GM21526 (cell line): ENCODE results near the gene NBPF1.
"Not testable (repeated sequence)": the region's sequence is repeated elsewhere in the genome, so short reads cannot be mapped to it uniquely, and the experiment has no call there.

Experiments used
- ATAC-seq: cut with Tn5 transposase; IDR thresholded peaks from one replicate; pipeline ENCODE4 v1.9.1; 2021; ENCODE audit warnings: moderate library complexity; ENCODE audit not compliant: unreplicated experiment, low FRiP score

Gene NBPF1

DNA sequence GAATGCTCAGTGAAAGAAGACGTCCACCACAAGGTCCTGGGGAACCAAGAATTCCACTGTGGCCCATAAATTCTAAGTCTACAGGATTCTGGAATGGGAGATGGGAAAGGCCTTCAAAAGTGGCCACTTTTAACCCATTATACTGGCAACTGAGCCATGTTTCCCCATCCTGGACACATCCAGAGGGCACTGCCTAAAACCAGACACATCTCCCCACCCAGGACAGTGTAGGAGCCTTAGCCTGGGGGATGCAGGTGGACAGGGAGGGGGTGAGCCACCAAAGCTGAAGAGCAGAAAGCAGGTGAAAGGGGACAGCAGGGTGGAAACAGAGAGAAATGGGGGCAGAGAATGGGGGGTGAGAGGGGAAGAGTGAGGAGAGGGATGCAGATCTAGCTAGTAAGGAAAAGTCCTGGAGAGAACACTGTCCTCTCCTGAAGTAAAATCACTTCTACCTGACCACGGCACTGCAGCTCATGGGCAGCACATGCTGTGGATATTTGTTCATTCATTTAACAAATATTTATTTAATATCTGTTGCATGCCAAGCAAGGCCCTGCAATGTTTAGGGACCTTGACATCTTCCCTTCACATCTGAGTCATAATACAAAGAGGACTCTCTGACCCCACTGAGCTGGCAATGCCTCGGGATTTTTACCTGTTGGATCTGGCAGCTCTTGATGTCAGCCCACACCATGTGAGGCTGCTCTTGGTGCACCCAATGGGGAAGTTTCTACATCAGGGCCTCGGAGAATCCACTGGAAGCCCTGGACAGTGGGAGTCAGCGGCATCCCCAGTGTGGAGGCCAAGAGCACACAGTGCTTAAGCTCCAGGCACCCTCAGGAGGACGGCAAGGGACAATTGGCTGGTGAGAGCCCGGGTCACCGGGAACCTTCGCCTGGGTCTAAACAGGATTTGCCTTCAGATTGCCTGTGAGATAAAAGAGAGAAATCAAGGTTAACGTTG, 5.2 kb downstream of the NBPF1 start:
- not testable (repeated sequence) for ATAC-seq

DNA sequence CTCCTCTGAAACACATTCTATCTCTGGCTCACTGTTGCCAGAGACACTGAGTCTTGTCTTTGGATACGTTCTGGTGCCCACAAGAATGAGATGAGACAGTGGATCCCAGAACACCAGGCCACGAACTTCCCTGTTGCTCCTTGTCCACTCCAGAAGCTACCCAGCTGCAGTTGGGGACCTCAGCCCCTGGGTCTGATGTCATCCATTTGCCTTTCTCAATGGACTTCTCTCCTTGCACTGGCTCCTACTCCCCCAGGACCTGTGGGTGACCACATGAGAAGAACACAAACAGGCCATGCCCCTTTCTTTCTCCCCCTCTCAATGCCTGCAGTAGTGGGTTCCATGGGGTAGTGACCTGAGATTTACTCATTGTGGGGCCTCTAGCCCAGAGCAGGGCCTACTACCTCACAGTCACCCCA, 5.9 kb downstream of the NBPF1 start:
- ATAC-seq = no peak

DNA sequence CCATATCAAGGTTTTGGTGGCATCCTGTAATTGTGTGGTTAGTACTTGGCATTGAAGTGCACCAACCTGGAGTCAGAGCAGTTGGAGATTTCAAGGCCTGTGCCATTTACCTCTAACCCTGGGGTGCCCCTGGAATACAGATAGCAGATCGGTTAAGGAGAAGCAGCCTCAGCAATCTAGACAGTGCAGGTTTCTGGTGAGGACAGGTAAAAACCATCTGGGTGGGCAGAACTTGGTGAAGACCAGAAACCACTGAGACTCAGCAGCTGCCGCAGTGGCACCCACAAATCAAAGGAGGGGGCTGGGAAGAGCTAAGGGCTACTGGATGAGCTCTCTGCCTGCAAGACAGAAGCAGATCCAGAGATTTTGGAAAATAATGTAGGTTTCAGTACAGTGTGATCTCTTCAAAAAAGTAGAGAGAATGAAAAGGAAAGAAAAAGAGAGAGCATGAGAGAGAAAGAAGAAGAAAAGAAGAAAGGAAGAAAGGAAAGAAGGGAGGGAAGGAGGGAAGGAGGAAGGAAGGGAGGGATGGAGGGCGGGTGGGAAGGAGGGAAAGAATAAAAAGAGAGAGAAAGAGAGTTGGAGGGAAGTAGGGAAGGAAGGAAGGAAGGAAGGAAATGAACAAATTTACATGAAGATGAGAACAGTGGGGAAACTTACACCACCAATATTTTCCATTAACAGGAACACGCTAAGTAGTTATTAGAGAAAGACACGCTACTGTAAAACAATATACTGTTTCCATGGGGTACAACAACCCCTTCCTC, 6.5 kb downstream of the NBPF1 start:
- not testable (repeated sequence) for ATAC-seq

DNA sequence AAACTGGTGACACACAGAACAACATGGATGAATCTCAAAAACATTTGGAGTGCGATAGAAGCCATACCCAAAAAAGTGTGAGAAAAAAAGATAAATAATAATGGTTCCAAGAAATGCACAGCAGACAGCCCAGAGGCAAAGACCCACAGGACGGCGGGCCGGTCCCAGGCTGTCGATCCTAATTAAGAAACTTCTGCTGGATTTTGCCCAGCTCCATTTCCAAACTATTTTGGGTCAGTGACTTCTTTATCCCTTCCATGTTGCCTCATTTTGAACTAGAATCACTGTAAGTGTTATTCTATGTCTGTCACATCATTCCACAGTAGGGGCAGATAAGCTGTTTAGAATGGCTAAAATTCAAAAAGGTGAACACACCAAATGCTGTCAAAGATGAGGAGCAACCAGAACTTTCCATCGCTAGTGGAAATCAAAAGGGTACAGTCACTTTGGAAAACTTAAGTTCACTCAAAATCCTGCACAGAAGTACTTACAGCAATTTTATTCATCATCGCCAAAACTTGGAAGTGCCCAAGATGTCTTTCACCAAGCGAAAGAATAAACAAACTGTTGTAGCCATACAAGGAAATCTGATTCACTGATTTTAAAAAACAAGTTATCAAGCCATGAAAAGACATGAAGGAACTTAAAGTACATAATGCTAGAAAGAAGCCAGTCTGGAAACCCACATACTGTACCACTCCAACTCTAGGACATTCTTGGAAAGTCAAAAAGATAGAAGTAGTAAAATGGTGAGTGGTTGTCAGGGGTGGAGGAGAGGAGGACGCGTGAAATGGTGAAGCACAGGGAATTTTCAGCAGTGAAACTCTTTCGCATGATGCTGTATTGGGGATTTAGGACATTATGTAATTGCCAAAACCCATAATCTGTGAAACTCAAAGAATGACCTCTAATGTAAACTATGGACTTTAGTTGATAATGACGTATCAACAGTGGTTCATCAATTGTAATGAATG, 7.5 kb downstream of the NBPF1 start:
- ATAC-seq = no peak

DNA sequence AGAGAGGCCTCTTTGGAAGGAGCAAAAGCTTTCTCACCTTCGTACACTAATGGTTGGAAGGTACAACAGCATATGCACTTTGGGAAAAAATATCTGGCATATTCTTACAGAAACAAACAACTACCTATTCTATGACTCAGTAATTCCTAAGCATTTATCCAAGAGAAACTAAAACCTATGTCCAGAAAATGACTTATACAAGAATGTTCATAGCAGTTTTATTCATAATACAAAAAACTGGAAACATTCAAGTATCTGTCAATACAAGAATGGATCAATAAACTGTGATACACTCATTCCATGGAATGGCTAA, 8.2 kb downstream of the NBPF1 start:
- no peak for ATAC-seq

DNA sequence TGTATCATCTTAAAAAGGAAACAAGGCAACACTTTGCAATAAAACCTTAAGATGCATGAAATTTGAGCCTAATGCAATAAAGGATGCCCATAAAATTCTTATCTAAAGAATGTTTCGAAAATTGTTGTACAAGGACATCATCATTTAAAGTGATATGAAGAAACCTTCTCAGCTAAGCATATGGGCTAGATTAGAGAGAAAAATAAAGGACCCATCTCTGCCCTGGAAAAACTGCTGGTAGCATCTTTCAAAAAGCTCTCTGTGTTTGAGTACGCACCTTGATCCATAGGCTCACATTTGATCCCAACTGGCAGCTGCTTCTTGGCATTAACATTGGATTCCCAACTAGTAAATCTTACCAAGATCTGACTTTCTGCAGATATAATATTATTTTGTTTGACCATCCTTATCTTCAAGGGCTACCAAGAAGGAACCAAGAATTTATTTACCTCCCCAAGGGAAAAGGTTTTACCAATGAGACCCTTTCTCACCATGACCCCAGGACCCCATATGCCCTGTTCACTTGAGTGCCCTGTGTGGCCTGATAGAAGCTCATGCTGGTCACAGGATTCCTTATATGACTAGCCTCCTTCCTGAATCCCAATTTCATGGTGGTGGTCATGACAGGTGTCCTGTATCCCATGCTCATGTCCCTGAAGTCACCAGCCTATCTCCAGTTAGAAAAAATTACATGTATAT, 8.7 kb downstream of the NBPF1 start:
- not testable (repeated sequence) for ATAC-seq

DNA sequence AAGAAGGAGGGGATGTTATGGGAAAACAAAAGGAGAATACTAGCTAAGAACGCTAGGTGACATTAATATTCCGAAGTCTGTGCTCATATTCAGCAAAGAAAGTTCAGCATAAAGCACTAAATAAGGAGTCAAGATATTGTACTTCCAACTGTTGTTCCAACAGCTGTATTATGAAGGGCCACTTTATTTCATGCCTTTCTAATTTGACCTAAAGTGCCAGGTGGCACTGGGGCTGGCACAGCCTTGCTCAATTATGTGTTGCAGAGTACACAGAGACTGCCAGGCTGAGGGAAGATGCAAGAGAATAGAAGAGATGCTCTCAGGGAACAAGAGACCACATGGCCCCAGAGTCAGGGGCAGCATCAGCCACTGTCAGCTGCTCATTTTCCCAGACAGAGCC, 9.7 kb downstream of the NBPF1 start:
- ATAC-seq = not testable (repeated sequence)

DNA sequence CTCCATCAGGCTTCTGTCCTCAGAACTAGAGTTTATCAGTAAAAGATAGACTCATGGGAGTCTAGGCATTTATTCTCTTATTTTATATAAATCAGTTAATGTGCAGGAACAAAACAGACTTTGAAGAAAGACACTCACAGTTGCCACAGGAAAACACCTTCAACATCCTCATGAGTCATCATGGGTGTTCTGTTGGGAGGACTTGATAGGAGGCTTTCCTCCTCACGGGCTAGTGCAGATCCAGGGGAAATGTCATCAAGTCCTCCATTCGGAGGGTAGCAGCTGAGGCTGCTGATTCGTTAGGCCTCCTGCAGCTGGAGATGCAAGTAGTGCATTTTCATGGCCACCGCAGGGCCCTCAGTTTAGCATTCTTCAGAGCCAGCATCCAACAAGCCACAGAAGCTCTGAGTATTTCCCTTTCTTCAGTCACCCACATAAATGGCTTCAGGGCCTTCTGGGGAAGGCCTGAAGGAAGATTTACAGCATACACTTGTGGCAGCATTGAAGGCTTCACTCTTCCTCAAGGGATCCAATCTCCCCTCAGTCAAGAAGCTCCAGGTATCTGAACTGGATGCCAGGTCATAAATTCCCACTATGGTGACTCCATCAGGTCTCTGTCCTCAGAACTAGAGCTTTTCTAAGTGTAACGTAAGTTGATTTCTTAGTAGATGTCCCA, 10.9 kb downstream of the NBPF1 start:
- not testable (repeated sequence) for ATAC-seq

DNA sequence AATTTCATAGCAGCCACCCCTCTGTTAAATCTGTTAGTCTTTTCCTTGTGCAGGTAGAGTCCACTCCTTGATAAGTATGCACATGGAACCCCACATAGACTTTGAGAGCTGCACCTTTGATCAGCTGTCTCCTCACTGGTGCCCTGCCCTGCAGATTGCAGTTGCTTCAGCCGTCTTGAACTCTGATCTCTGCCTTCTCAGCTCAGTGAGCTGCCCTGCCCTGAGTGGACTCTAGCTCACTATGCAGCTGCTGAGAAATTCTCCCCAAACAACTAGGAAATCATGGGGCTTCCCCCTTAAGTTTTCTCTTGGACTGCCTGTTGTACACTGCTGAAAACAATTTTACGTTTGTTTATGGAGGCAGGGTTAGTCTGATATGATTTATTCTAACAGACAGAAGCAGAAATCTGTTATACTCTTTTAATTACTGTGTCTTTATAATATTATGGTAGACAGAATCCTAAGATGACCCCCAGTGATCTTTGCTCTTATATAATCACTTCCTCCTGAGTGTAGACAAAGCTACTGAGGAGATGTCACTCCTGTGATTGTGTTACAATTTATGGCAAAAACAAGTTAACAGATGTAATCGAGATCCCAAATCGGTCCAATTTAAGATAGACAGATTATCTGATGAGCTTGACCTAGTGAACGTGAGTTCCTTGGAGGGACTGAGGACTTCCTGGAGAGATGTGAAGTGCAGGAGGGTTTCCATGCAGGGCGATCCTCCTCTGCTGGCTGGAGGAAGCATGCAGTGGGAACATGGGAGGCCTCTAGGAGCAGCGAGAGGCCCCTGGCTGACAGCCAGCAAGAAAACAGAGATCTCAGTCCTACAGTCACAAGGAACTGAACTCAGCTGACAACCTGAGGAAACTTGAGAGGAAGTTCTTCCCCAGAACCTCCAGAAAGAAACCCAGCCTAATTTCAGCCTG, 12.2 kb downstream of the NBPF1 start:
- ATAC-seq = not testable (repeated sequence)

DNA sequence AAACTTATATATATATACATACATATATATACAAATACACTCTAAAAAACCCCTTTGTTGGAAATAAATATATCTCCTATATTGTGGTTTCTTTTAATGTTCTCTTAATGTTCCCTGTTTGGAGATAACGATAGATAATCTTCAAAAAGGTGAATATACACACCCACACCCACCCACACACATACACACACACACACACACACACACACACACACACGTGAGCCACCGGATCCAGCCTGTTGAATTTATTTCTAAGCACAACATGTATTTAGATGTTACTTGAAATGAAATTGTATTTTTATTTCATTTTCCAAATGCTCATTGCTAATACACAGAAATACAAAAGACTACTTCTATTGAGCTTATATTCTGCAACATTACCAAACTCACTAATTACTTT, 14.0 kb downstream of the NBPF1 start:
- not testable (repeated sequence) for ATAC-seq

DNA sequence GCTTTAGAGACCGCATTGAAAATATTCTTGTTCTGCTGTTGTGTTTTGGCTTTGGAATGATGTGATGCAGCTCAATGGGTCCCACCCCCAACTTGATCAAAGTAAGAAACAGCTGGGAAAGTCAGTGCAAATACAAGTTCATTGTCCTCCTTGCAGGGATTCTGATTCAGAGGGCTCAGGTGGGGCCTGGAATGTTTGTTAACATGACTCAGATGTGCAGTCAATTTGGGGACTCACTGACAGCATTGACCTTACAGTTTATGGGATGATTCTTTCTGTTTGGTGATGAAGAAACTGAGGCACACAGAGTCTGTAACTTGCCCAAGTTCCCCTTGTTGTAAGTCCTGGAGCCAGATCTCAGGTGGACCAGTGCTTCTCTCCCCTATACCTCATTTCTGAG, 18.1 kb downstream of the NBPF1 start:
- not testable (repeated sequence) for ATAC-seq

DNA sequence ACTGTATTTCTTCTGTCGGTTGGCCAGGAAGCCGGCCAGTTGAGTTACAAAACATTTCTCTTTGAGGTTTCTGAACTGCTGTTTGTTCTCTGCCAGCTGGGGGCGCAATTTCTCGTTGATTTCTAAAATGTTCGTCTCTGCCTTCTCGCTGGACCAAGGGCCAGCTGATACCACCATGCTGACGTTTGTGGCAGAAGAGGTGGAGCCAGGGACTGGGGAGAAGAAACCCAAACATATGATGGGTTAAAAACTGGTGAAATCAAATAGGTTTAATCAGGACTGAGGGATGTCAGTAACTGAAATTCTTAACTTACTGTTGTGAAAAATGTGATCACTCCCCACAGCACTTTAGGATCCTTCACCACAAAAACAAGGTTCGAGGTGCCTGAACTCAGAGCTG, 21.5 kb downstream of the NBPF1 start:
- not testable (repeated sequence) for ATAC-seq

DNA sequence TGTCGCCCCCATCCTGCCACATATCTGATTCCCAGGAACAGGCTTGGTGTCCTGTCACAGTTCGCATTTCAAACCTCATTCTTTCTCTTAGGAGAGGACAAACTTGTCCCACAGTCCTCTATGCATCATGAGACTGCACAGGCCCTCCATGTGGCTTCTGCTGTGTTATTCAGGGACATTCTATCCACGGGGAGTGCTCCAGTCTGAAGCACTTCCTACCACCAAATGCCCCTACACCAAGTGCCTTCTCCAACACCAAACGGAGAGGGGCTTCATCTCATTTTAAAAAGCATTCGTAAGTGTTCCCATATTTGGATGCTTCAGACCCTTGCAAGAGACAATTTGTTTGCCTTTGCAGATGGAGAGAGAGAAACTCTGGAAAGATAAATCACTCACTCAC, 25.3 kb downstream of the NBPF1 start:
- not testable (repeated sequence) for ATAC-seq

DNA sequence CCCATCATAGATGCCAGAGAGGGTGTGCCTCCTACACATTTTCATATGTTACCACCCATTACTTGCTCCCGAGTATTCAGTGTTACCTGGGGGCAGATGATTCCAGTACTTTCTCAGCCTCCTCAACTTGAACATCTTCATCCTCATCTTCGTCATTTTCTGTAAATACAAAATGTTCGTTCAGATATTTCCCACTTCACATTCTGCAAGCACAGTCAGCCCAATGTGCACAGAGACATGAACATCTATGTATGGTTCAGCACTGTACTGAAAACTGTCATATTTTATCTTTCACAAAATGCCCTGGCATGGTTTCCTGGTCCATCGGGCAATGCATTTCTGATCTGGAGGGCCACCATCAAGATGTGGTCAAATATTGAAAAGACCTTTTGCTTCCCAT, 25.7 kb downstream of the NBPF1 start:
- ATAC-seq = not testable (repeated sequence)

DNA sequence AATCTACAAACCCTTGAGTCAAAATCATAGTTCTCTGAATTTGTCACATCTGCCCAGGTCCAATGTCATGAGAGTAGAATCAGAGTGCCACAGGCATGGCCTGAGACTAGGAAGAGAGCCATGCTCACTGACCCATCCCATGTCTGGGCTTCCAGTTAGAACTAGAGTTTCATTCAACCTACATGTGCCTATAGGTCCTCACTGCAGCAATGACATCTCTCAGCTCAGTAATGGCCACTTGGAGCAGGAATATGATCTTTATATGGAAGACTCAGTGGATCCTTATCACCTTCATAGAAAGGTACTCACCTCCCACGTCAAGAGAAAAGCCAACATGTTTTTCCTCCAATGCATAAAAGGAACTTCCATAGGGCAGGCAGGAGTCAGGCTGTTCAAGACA, 48.0 kb downstream of the NBPF1 start:
- not testable (repeated sequence) for ATAC-seq

DNA sequence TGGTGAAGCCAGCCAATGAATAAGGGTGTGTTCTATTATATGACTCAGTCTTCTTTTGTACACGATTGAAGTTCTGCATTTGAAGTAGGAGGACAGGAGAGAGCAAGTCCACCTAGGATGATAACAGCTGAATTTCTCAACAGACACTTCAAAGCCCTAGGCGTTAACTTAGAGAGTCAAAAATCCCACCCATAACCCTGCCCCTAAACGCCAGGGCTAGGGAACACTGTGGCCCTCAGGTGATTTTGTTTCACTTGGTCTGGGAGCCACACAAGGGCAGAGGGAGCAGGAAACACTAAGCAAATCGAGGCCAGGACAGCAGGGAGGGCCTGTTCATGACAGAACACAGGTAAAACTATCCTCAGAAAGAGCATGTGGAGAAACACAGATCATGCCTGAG, 52.3 kb downstream of the NBPF1 start:
- not testable (repeated sequence) for ATAC-seq

DNA sequence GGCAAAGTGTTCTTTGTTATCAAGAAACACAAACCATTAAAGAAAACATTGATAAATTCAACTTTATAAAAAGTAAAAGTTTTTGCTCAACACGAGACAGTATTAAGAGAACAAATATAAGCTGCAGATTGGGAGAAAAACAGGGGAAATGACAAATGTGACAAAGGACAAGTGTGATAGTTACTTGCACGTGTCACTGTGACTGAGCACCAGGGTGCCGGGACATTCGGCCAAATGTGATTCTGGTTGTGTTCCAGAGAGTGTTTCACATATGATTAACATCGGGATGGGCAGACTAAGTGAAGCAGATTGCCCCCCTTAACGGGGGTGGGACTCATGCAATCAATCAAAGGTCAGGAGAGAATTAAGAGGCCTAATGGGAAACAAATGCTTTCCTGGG, 52.9 kb downstream of the NBPF1 start:
- not testable (repeated sequence) for ATAC-seq

DNA sequence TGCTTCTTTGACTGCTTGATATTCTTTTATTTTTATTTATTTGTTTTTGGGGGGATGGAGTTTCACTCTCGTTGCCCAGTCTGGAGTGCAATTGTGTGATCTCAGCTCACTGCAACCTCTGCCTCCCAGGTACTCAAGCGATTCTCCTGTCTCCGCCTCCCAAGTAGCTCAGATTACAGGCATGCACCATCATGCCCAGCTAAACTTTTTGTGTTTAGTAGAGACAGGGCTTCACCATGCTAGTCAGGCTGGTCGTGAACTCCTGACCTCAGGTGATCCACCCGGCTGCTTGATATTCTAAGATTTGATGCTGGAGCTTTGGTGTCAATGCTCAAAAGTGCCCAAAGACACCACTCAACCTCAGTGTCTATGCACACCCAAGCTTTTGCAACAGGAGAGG, 53.7 kb downstream of the NBPF1 start:
- ATAC-seq = not testable (repeated sequence)
